ENCODE measurements around the gene CYP27B1.
A peak's percentile ranks its signal among the peaks of the same experiment; 100 is the strongest.
"Not testable (repeated sequence)": the region's sequence is repeated elsewhere in the genome, so short reads cannot be mapped to it uniquely, and the experiment has no call there.

The CYP27B1 gene

GRCh38 chr12:57783466-57783801 is 16.6 kb upstream of the CYP27B1 start:
- DNase-seq = no peak

DNA sequence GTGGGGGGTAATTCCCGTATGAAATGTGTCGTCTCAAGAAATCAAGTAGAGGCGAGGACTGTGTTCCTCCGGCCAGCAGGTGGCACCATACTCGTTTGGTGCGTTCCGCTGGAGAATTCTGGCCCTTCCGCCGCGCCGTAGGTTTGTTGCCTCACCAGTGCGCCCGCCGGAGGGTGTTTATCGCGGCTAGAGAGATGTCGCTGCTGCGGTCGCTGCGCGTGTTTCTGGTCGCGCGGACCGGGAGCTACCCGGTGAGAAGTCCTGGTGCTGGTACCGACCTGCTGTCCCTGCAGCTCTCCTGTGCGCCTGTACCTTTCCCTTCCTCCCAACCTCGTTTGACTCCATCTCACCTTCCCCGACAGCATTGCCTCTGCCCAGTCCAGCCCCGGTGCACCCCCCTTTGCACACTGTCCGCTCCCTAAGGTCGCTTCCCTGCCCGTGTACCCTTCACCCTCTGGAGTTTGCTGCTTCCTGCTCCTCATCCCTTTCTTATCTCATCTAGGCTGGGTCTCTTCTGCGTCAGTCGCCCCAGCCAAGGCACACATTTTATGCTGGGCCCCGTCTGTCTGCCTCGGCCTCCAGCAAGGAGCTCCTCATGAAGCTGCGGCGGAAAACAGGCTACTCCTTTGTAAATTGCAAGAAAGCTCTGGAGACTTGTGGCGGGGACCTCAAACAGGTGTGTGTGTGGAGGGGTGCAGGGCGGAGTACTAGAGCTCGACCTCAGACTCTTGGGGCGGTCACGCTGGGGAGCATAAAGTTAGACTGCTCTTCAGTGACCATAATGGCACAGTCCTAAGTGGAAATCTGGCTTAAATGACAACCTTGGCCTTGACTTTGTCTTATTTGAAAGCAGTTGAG is 16.0 kb upstream of the CYP27B1 start, which contains the start of gene TSFM:
Gene TSFM, plus strand, starts transcription at position 180 of the 858 bp plus-strand sequence. Its CDS starts 15 bp downstream, at position 195.
- peak; percentile 81 for DNase-seq

DNA sequence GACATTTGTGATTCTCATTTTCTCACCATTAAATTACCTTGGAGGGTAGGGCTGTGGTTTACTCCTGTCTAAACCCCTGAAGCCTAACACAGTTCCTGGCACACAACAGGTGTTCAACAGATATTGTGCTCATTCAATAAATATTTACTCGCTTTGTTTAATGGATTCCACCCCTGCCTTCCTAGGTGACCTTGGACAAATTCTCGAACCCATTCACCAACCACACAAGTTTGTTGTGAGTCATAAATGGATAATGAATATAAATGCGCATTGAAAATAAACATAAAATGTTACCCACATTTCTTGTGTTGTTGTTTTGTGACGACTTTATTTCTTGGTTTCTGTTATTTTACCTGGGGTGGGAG is 15.3 kb upstream of the CYP27B1 start:
- no peak for DNase-seq

- no peak for DNase-seq
Measured at GRCh38 chr12:57781801-57782200, 14.9 kb upstream of the CYP27B1 start.

DNA sequence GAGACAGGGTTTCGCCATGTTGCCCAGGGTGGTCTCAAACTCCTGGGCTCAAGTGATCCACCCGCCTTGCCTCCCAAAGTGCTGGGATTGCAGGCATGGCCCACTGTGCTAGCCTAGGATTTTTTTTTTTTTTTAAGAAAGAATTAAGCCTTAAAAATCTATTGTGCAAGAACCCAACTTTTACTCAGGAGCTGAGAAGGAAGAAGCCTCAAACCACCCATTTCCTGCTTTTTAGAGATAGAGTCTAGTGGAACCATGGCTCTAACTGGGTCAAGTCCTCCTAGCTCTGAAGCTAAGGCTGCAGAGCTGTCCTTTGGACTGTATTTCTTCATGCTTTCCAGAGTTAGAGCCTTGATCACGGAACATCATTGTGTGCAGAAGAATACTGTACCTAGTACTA is 14.4 kb upstream of the CYP27B1 start:
- DNase-seq = no peak

DNA sequence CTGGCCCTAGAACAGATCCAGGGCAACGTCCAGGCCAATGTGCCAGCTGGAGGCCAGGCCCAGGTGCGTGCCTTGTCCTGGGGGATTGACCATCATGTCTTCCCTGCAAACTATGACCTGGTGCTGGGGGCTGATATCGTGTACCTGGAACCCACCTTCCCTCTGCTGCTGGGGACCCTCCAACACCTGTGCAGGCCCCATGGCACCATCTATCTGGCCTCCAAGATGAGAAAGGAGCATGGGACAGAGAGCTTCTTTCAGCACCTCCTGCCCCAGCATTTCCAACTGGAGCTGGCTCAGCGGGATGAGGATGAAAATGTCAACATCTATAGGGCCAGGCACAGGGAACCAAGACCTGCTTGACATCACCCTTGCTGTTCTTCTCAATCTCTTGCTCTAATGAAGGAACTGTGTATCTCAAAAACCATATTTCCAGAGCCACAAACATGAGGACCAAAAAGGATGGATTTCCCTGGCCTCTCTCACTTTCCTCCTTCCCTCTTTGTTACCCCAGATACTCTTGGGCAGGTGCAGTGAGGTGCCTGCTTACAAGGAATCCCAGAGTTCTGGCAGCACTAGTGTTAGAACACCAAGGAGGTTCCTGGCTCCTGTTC is 13.5 kb upstream of the CYP27B1 start:
- no peak for DNase-seq

- no peak for DNase-seq
Measured at GRCh38 chr12:57779736-57780135, 12.9 kb upstream of the CYP27B1 start.

GRCh38 chr12:57777911-57778310 is 11.0 kb upstream of the CYP27B1 start:
- no peak for DNase-seq

DNA sequence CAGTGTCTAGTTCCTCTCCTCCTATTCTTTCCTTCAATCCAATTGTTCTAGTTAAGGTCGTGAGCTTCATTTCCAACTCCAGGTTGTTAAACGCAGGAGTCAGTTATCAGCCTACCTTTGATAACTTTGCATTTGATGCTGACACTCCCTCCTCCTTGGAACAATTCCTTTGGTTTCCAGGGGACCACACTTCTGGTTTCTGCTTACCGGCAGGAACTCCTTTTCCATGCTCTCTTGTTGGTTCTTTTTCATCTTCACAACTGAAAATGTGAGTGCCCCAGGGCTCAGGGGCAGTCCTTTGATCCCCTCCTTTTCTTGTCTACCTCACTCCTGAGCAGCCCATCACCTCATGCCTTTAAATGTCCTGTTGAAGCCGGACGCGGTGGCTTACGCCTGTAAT is 10.5 kb upstream of the CYP27B1 start:
- no peak for DNase-seq

DNA sequence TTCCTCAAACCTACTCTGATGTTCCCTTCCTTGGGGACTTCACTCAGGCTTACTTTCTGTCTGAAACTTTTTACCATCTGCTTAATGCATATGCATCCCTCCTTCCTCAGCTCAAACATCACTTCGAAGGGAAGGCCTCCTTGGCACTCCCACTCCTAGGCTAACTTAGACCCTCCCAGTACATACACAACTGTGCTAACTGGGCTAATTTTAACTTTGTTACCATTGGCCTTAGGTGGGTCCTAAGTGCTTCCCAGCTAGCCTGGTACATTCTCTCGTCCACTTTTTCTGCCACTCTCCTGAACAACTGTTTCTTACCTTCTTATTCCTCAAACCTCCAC is 9.3 kb upstream of the CYP27B1 start:
- DNase-seq = no peak

DNA sequence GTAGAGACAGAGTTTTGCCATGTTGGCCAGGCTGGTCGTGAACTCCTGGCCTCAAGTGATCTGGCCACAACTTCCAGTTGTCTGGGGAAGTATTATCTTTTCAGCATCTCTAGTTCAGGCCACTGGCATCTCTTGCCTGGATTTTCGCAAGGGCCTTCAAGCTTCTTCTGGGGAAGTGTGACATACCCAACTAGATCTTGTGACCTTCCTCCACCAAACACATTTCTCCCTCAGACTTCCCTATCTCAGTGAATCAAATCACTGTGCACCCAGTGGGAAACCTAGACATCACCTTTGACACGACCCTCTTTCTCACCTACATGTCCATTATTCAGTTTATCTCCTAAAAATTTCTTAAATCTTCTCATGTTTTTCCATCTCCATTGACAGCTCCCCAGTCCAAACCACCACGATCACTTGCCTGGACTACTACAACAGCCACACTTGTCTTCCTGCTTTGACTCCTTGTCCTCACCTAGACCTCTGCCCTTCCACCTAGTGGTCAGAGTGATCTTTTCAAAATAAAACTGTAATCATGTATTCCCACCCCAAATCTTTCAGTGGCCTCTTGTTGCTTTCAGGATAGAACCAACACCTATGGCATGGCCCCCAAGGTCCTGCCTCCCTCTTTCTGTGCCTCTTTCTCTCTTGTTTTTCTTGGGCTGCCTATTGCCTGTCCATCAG is 8.8 kb upstream of the CYP27B1 start:
- DNase-seq = no peak

GRCh38 chr12:57775044-57775443 is 8.2 kb upstream of the CYP27B1 start:
- no peak for DNase-seq

DNA sequence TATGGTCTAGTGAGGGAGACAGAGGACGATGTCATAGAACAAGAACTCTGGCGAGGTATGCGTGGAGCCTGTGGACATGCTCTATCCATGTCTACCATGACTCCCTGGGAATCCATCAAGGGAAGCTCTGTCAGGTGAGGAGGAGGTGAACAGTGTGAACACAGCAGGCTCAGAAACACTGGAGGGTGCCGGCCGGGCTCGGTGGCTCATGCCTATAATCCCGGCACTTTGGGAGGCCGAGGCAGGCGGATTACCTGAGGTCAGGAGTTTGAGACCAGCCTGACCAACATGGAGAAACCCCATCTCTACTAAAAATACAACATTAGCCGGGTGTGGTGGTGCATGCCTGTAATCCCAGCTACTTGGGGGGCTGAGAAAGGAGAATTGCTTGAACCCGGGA is 7.8 kb upstream of the CYP27B1 start:
- DNase-seq = not testable (repeated sequence)

- no peak for DNase-seq
Measured at GRCh38 chr12:57772429-57773322, 5.8 kb upstream of the CYP27B1 start, which contains the start of gene EEF1AKMT3. Gene EEF1AKMT3 (plus strand): TSS chr12:57772614. CDS start chr12:57772725, 111 bp downstream.

GRCh38 chr12:57771873-57772428 is 5.1 kb upstream of the CYP27B1 start, which contains the start of gene METTL1:
Gene METTL1 (minus strand): TSS chr12:57772105. CDS start chr12:57772083, 22 bp downstream.
- DNase-seq = peak; percentile 91

- peak; percentile 88 for DNase-seq
Measured at GRCh38 chr12:57771236-57771872, 4.5 kb upstream of the CYP27B1 start.

DNA sequence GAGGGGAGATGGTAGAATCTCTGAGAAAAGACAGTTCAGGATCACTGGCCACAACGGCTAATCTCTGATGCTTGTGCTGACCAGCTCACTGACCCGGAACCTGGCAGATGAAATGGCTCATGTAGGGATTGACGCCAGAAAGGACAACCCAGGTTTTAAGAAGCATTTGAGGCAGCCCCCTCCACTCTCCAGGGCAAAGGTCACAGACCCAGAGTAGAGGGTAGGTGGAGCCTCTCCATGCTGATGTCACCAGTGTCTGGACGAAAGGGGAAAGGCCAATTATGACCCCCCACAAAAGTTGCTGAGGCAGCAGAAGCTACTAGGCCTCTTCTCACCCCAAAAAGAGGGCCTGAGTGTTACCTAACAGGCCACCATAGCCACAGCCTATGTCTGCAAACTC is 3.9 kb upstream of the CYP27B1 start:
- no peak for DNase-seq

- no peak for DNase-seq
Measured at GRCh38 chr12:57769594-57769993, 2.7 kb upstream of the CYP27B1 start.

GRCh38 chr12:57767876-57768275 is 998 bp upstream of the CYP27B1 start:
- no peak for DNase-seq

DNA sequence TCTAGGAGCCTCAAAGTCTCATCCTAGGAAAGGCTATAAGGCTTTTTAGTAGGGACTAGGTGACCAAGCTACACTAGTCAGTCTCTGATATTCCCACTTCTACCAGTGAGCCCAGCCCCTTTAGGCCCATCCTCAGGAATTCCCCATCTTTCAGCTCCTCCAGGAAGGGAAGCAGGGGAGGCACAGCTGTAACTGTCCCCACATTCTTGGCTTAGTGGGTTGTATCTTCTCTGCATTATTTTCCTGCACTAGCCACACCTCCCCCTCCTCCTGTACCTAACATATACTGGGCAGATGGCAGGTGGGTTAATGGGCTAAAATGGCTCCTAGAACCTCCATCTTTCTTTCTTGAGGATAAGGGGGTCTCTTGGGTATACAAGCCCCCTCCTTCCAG is 424 bp upstream of the CYP27B1 start:
- no peak for DNase-seq

- DNase-seq = no peak
Measured at GRCh38 chr12:57765698-57766463, 997 bp downstream of the CYP27B1 start.
